Hypothalamus (tissue), 51 donors: ENCODE measurements around the gene CKB.
"Not testable (repeated sequence)": the region's sequence is repeated elsewhere in the genome, so short reads cannot be mapped to it uniquely, and the experiment has no call there.

Experiments
- DNase-seq, 51 donors: peaks; one replicate each; lab custom pipeline; 2025; lab: John Stamatoyannopoulos, UW

Gene CKB

GRCh38 chr14:103517174-103517566 lies 5.5 kb downstream of the CKB start:
- DNase-seq, result no peak

DNA sequence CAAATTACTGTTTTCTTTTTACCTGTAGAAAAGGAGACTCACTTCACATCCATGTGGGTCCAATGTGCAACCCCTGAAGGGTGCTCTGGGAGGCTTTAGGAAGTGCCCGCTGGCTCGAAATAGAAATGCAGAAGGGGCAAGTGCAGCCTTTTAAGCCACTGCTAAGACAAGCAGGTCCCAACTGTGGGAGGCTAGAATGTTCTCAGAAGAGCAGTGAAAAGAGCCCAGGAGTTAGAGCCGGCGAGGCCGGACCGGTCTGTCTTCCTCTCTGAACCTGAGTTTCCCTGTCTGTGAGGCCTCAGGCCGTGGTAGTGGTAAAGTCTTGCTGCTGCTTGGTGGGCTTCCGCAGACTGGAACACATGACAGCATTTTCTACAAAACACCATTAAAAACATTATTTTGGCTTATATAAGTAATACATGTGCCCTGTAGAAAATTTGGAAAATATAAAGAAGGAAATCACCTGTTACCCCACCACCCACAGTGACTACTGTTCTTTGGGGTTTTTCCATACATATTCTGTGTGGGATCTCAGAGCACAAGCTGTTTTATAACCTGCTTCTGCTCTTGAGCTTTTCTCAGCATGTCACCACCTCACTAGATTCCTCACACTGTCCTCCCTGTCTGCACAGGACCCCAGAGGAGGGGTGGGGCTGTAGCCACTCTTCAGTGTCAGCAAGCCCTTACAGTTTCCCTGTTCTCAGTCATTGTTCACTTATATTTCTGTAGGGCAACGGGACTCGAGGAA lies 6.0 kb downstream of the CKB start:
- no peak for DNase-seq

- no peak for DNase-seq
Measured at GRCh38 chr14:103514596-103515421, 7.8 kb downstream of the CKB start.

DNA sequence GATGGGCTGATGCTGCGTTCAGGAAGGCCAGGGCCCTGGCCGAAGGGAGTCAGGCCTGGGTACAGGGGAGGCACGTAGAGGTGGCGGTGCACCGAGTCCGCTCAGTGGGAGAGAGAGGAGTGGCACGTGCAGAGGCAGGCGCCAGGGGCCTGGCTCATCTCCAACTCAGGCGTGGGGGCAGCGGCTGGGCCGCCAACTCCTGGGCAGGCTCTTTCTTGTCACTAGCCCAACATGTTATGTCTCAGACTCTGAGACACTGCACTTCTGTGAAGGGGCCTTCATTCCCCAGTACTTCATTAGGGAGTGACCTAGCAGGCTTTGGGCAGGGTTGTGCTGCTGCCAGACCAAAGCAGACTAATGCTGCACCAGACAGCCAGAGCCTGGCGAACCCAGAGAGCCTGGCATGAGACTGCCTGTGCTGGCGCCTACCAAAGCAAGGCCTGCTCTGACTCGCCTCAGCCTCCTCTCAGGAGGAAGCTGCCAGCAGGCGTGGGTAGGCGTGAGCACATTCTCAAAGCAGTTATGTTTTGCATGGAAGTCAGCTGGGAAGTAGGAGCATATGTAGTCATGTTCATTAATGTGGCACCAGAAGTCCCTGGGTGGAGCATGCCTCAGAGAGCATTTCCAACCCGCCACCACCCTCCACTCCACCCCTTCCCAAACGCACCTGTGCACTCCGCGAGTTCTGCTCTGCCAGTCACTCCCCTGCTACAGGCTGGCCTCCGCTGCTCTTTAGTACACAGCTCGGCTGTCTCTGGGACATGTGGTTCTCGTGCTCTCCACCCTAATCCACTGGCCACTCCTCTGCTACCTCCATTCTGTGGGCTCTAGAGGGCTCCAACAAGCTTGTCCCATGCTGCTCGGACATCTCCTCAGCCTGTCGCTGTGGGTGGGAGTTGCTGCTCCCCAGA lies 9.7 kb downstream of the CKB start:
- DNase-seq, result peak in 26 of 51 donors; percentile 16 to 92 (median 62)

- DNase-seq, result not testable (repeated sequence)
Measured at GRCh38 chr14:103512180-103512579, 10.4 kb downstream of the CKB start.

- no peak for DNase-seq
Measured at GRCh38 chr14:103510724-103511693, 11.6 kb downstream of the CKB start.

- DNase-seq, result no peak
Measured at GRCh38 chr14:103509864-103510723, 12.5 kb downstream of the CKB start.

DNA sequence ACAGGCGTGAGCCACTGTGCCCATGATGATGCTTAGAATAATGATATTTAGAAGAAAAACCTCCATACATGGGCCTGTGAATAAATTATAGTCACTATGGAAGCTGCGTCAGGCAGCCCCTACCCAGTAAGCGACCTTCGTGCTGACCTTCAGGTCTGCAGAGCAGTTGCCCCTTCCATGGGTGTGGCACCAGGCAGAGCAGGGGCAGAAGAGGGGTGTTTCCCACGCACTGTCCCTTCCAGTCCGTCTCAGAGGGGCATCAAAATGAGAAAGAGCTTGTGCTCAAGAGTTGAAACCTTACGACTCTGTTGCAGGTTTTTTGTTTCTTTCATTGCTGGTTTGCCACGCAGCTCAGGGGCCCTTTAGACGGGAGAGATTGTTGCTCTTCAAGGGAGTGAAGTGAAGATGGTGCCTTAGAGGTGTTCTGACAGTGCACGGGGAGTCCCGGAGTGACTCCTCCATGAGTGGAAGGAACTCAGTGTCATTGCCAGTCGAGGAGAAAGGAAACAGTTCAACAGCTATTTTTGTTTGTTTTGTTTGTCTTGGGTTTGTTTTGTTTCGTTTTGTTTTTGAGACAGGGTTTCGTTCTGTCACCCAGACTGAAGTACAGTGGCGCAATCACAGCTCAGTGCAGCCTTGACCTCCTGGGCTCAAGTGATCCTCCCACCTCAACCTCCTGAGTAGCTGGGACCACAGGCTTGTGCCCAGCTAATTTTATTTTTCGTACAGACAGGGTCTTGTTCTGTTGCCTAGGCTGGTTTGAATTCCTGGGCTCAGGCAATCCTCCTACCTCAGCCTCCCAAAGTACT lies 13.9 kb downstream of the CKB start:
- no peak for DNase-seq

- DNase-seq, result no peak
Measured at GRCh38 chr14:103507751-103508150, 14.9 kb downstream of the CKB start.

DNA sequence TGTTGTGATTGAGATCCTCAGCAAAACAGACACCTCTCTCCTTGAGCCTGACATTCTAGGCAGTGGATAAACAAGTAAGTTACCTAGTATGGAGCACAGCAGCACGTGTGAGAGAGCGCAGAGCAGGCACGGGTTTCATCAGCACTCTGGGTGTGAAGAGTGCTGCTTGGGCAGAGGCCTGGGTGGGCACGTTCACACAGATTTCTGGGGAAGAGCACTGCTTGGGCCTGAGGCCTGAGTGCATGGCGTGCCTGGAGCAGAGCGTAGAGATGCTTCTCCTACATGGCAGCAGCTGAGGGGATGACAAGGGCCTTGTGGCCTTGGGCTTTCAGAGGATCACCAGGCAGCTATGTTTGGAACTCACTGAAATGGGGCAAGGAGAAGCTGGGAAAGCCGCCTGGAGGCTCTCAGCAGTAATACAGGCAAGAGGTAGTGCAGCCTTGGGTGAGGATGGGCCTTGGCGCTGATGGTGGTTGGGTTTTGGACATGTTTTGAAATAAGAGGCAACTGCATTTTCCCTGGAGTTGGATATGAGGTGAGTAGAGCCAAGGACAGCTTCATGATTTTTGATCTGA lies 17.6 kb downstream of the CKB start:
- no peak for DNase-seq

- no peak for DNase-seq
Measured at GRCh38 chr14:103503296-103503695, 19.3 kb downstream of the CKB start.

DNA sequence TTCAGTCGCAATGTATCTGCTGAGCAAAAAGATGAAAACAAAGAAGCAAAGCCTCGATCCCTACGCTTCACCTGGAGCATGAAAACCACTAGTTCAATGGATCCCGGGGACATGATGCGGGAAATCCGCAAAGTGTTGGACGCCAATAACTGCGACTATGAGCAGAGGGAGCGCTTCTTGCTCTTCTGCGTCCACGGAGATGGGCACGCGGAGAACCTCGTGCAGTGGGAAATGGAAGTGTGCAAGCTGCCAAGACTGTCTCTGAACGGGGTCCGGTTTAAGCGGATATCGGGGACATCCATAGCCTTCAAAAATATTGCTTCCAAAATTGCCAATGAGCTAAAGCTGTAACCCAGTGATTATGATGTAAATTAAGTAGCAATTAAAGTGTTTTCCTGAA lies 19.8 kb downstream of the CKB start:
- DNase-seq, result no peak

DNA sequence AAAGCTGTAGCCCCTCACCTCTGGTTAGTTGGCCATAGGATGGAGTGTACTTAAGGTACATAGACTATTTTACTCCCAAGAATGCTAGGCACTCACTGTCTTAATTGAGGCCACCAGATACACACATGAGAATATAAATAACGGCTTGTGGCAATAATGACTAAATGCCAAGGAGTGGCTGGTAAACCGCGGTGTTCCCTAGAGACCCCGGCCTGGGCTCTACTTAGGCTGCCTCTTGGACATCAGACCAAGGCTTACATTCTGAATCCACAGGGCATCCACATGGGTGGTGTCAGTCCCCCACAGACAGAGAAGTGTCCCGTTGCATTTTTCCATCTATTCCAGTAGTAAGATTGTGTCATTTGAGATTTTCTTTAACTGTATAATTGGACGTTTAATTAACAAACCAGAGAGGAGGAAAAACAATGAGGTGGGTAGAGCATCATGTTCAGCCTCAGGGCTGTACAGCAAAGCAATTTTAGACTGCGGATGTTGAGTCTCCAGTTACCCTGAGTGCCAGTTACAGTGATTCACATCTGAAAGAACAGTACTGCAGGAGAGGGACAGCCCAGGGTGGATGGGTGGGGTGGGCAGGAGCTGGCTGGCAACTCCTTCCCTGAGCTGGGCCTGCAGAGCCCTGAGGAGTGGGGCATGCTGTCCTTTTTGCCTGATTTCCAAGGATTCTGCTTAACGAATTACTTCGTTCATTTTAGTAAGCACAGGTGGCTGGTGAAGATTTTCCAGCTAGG lies 20.5 kb downstream of the CKB start:
- peak in 1 of 51 donors; percentile 31 for DNase-seq

- peak in 1 of 51 donors; percentile 41 for DNase-seq
Measured at GRCh38 chr14:103501041-103501870, 21.4 kb downstream of the CKB start.

- DNase-seq, result peak in 47 of 51 donors; percentile 40 to 98 (median 81)
Measured at GRCh38 chr14:103500148-103500990, 22.3 kb downstream of the CKB start.
